IMR-90 (cell line): ENCODE measurements around the gene PRCD. TPM values are rescaled to one million over a fixed set of nuclear protein-coding genes. Genes with fewer than 3 reads are reported as not detected.
A peak's percentile ranks its signal among the peaks of the same experiment; 100 is the strongest.
"Not testable (repeated sequence)": the region's sequence is repeated elsewhere in the genome, so short reads cannot be mapped to it uniquely, and the experiment has no call there.

Experiments used
- ATAC-seq: fragments of 200-7000 bp; cut with Tn5 transposase; 2 replicates; pipeline ENCODE4 v1.9.1; 2020; ENCODE audit warnings: low read depth, mild to moderate bottlenecking, moderate library complexity
- BruUV-seq: library from RNA; stranded (reverse); fragments of 400-500 nt; replicated peaks from 2 replicates; lab custom pipeline; 2021; lab: Mats Ljungman, UMichigan
- CTCF ChIA-PET: fragments of 300-600 bp; formaldehyde crosslinking; extraction: SDS; loops from one replicate; lab custom pipeline; 2021; ENCODE audit warnings: antibody characterized with exemption; lab: Yijun Ruan, JAX
- POLR2A ChIA-PET: fragments of 300-600 bp; sonication (Branson Sonifier 250); formaldehyde crosslinking; loops from one replicate; lab custom pipeline; 2022; ENCODE audit warnings: antibody characterized with exemption; ENCODE audit not compliant: unreplicated experiment; lab: Charles Lee
- DNase-seq: peaks from one replicate; pipeline ENCODE4 v3.0.0; 2013
- H2AFZ ChIP-seq: replicated peaks from 2 replicates; pipeline ENCODE3; 2013; ENCODE audit warnings: low read length, mild to moderate bottlenecking; ENCODE audit not compliant: poor library complexity
- H2AK5ac ChIP-seq: 2 replicates; pipeline ENCODE4 v1.6.1; 2013; ENCODE audit warnings: low read depth, low read length, inconsistent platforms
- H2AK9ac ChIP-seq: replicated peaks from 2 replicates; pipeline ENCODE3; 2013; ENCODE audit warnings: mild to moderate bottlenecking, low read depth, low read length, moderate library complexity; ENCODE audit not compliant: poor library complexity
- H2BK120ac ChIP-seq: 2 replicates; pipeline ENCODE4 v1.6.1; 2013; ENCODE audit warnings: low read depth, low read length, inconsistent platforms
- H2BK15ac ChIP-seq: 3 replicates; pipeline ENCODE4 v1.6.1; 2013; ENCODE audit warnings: low read depth, low read length, inconsistent platforms
- H2BK20ac ChIP-seq: 2 replicates; pipeline ENCODE4 v1.6.1; 2013; ENCODE audit warnings: low read depth, mild to moderate bottlenecking, inconsistent platforms, low read length, moderate library complexity
- H2BK5ac ChIP-seq: 2 replicates; pipeline ENCODE4 v1.6.1; 2013; ENCODE audit warnings: mild to moderate bottlenecking, low read depth, low read length, inconsistent platforms; ENCODE audit not compliant: poor library complexity, severe bottlenecking
- H3K14ac ChIP-seq: replicated peaks from 2 replicates; pipeline ENCODE4 v1.6.1; 2013; ENCODE audit warnings: low read depth, low read length, inconsistent platforms
- H3K18ac ChIP-seq: 2 replicates; pipeline ENCODE4 v1.6.1; 2013; ENCODE audit warnings: low read depth, low read length, control low read depth
- H3K23ac ChIP-seq: 2 replicates; pipeline ENCODE4 v1.6.1; 2013; ENCODE audit warnings: low read depth, low read length, inconsistent platforms
- H3K27ac ChIP-seq: 2 replicates; pipeline ENCODE4 v1.5.1; 2013; ENCODE audit warnings: mild to moderate bottlenecking, control low read depth, low read length; ENCODE audit not compliant: insufficient read depth
- H3K27me3 ChIP-seq: 2 replicates; pipeline ENCODE4 v1.6.1; 2013; ENCODE audit warnings: low read length; ENCODE audit not compliant: control insufficient read depth, insufficient read depth
- H3K36me3 ChIP-seq: 2 replicates; pipeline ENCODE4 v1.6.1; 2013; ENCODE audit warnings: low read length, mixed read lengths; ENCODE audit not compliant: control insufficient read depth, insufficient read depth
- H3K4ac ChIP-seq: 2 replicates; pipeline ENCODE4 v1.6.1; 2013; ENCODE audit warnings: low read depth, low read length, inconsistent platforms
- H3K4me1 ChIP-seq: 2 replicates; pipeline ENCODE4 v1.6.1; 2013; ENCODE audit warnings: low read length, mixed read lengths; ENCODE audit not compliant: control insufficient read depth, insufficient read depth
- H3K4me2 ChIP-seq: 2 replicates; pipeline ENCODE4 v1.6.1; 2013; ENCODE audit warnings: low read depth, mild to moderate bottlenecking, control low read depth, low read length, moderate library complexity
- H3K4me3 ChIP-seq: 2 replicates; pipeline ENCODE4 v1.5.1; 2013; ENCODE audit warnings: low read depth, mild to moderate bottlenecking, control low read depth, low read length, moderate library complexity; ENCODE audit not compliant: insufficient read depth
- H3K56ac ChIP-seq: 2 replicates; pipeline ENCODE4 v1.6.1; 2013; ENCODE audit warnings: low read length, inconsistent platforms; ENCODE audit not compliant: insufficient read depth; ENCODE audit errors: extremely low read depth
- H3K79me1 ChIP-seq, 2 experiments: 2 replicates each; pipeline ENCODE4 v1.6.1; 2013; ENCODE audit warnings: low read length in 2 of 2, inconsistent platforms in 1 of 2, low read depth in 1 of 2
- H3K9ac ChIP-seq: 2 replicates; pipeline ENCODE4 v1.6.1; 2013; ENCODE audit warnings: low read depth, low read length, control low read depth
- H3K9me1 ChIP-seq: 2 replicates; pipeline ENCODE4 v1.6.1; 2013; ENCODE audit warnings: low read length, inconsistent platforms; ENCODE audit not compliant: insufficient read depth
- H3K9me3 ChIP-seq: 2 replicates; pipeline ENCODE4 v1.6.1; 2013; ENCODE audit warnings: low read length; ENCODE audit not compliant: control insufficient read depth, insufficient read depth
- H4K20me1 ChIP-seq: 2 replicates; pipeline ENCODE4 v1.6.1; 2013; ENCODE audit warnings: low read length, inconsistent platforms; ENCODE audit not compliant: insufficient read depth
- H4K5ac ChIP-seq: 2 replicates; pipeline ENCODE4 v1.6.1; 2013; ENCODE audit warnings: mild to moderate bottlenecking, low read depth, low read length, control low read depth
- H4K8ac ChIP-seq, 2 experiments: 2 replicates each; pipeline ENCODE4 v1.6.1; 2013; ENCODE audit warnings: low read depth in 2 of 2, low read length in 2 of 2, control low read depth in 1 of 2, inconsistent platforms in 1 of 2
- H4K91ac ChIP-seq: 2 replicates; pipeline ENCODE4 v1.6.1; 2013; ENCODE audit warnings: low read depth, low read length, inconsistent platforms; ENCODE audit not compliant: insufficient read depth
- CEBPB ChIP-seq: IDR thresholded peaks from 2 replicates; pipeline ENCODE4 v1.6.1; 2012; ENCODE audit warnings: low read depth, low read length, improper control_type of control experiment
- WGBS, 2 experiments: methylation state at CpG; one replicate each; pipeline versions ENCODE4 v1.1.5 to v1.1.7; 2013; ENCODE audit warnings: missing lambda C conversion rate in 2 of 2; ENCODE audit not compliant: insufficient read length in 1 of 2; ENCODE audit errors: extremely low coverage in 2 of 2; 5-methylcytosine and 5-hydroxymethylcytosine counted together
- dilution Hi-C: fragments of 300-500 bp; cut with HindIII; formaldehyde crosslinking; loops from one replicate; pipeline ENCODE4 v1.14.3; 2018; ENCODE audit warnings: low sequenced_read_pairs; ENCODE audit not compliant: unreplicated experiment
- in situ Hi-C: fragments of 300-500 bp; cut with MboI; formaldehyde crosslinking; loops from 3 replicates; pipeline ENCODE4 v1.14.3; 2019; ENCODE audit warnings: low sequenced_read_pairs, inconsistent platforms, mixed read lengths
- intact Hi-C: fragments of 100-400 bp; cut with micrococcal nuclease; formaldehyde crosslinking; loops from 2 replicates; pipeline ENCODE4 v1.10.0; 2022
- polyA plus RNA-seq, 3 experiments: library from polyadenylated mRNA; depleted of rRNA; stranded (reverse); fragments of >200 nt; gene quantifications; 2 replicates each; pipeline ENCODE4 v1.2.3, GENCODE V29; 2012; ENCODE audit warnings: low replicate concordance in 1 of 3
- total RNA-seq: library from RNA; depleted of rRNA; stranded (reverse); fragments of >200 nt; gene quantifications from 2 replicates; pipeline ENCODE4 v1.2.3, GENCODE V29; 2012

PRCD gene
- total and polyA plus RNA-seq, 2 of the 4 experiments (the other 2 are of a cell fraction), result 0.32 TPM; not detected in 1

GRCh38 chr17:76564991-76565727, 25.3 kb downstream of the PRCD start:
- no CpG with 5 or more reads among the region's 8 CpGs for WGBS, 2 experiments
- 0 out of 2 replicates have a peak, but pooled peaks have one; percentile 15 for TF ChIP-seq CEBPB
- H3K79me1 ChIP-seq, result peaks cover 9 to 44% of the 10 kb centered on the region in 2 experiments
- H2AK9ac ChIP-seq, H3K23ac ChIP-seq, intact Hi-C loops, in situ Hi-C loops, H4K5ac ChIP-seq, BruUV-seq, H3K4me2 ChIP-seq, H2BK20ac ChIP-seq, H3K4ac ChIP-seq, H2BK5ac ChIP-seq, H3K9ac ChIP-seq, H3K14ac ChIP-seq, H3K56ac ChIP-seq, H2AFZ ChIP-seq, H3K27me3 ChIP-seq, H3K9me3 ChIP-seq, H2BK120ac ChIP-seq, H2BK15ac ChIP-seq, H3K4me3 ChIP-seq, POLR2A ChIA-PET, ATAC-seq, H3K18ac ChIP-seq, H4K91ac ChIP-seq, dilution Hi-C loops, H4K8ac ChIP-seq, H3K27ac ChIP-seq: not testable (repeated sequence)
- peaks cover 71% of the 10 kb centered on the region for H4K20me1 ChIP-seq
- peak; percentile 88 for DNase-seq
- peaks cover 31% of the 10 kb centered on the region for H3K36me3 ChIP-seq
- 0 out of 2 replicates have a peak overlapping the region, but pooled peaks have one; percentile 45 for H2AK5ac ChIP-seq
- peaks cover 12% of the 10 kb centered on the region for H3K9me1 ChIP-seq
- peaks cover 15% of the 10 kb centered on the region for H3K4me1 ChIP-seq
- CTCF ChIA-PET, result interaction anchor here (1.3 kb wide), 3 partner anchors 8 to 59 kb away, joined by 4 read pairs; no protein-coding TSS in a partner anchor
